H1 (cell line): ENCODE data around the gene RALGDS. TPM values are rescaled to one million over a fixed set of nuclear protein-coding genes. Genes with fewer than 3 reads are reported as not detected.

Source experiments
- CEBPB ChIP-seq: IDR thresholded peaks from 2 replicates; pipeline ENCODE4 v1.6.1; 2012; ENCODE audit warnings: low read depth, low read length
- CHD2 ChIP-seq: IDR thresholded peaks from 2 replicates; pipeline ENCODE4 v1.6.1; 2012; ENCODE audit warnings: low read length, improper control_type of control experiment
- CREB1 ChIP-seq: IDR thresholded peaks from 2 replicates; pipeline ENCODE4 v1.6.1; 2012; ENCODE audit warnings: inconsistent platforms
- EZH2 ChIP-seq: fragments of 200-600 bp; sonication (generic); IDR thresholded peaks from 2 replicates; pipeline ENCODE4 v1.7.1; 2012; ENCODE audit warnings: low read depth, mild to moderate bottlenecking, moderate library complexity, low read length, inconsistent platforms; ENCODE audit not compliant: severe bottlenecking
- GABPA ChIP-seq: IDR thresholded peaks from 2 replicates; pipeline ENCODE4 v1.6.1; 2011; ENCODE audit warnings: mild to moderate bottlenecking, low read length, moderate library complexity, borderline replicate concordance; ENCODE audit not compliant: insufficient read depth
- GTF2F1 ChIP-seq: IDR thresholded peaks from 2 replicates; pipeline ENCODE4 v1.6.1; 2012; ENCODE audit warnings: low read depth, low read length, improper control_type of control experiment, borderline replicate concordance
- HDAC2 ChIP-seq, 2 experiments: fragments of 300-600 bp in 1 of 2; sonication (generic) in 1 of 2; IDR thresholded peaks; 2 replicates each; pipeline ENCODE4 v1.6.1; 2011 to 2012; ENCODE audit warnings: low read depth in 2 of 2, low read length in 2 of 2, mild to moderate bottlenecking in 2 of 2, moderate library complexity in 2 of 2, borderline replicate concordance in 1 of 2, inconsistent platforms in 1 of 2
- JUN ChIP-seq: IDR thresholded peaks from 2 replicates; pipeline ENCODE4 v1.6.1; 2011; ENCODE audit warnings: low read depth, mild to moderate bottlenecking, improper control_type of control experiment, low read length
- KDM4A ChIP-seq: IDR thresholded peaks from one replicate; pipeline ENCODE4 v1.7.1; 2012; ENCODE audit warnings: low read depth, mild to moderate bottlenecking, moderate library complexity, low read length, inconsistent platforms; ENCODE audit not compliant: severe bottlenecking
- POLR2AphosphoS5 ChIP-seq: IDR thresholded peaks from 2 replicates; pipeline ENCODE4 v1.6.1; 2011; ENCODE audit warnings: low read depth, low read length
- POU5F1 ChIP-seq: IDR thresholded peaks from 2 replicates; pipeline ENCODE4 v1.6.1; 2011; ENCODE audit warnings: low read depth, mild to moderate bottlenecking, low read length, moderate library complexity
- RFX5 ChIP-seq: IDR thresholded peaks from 2 replicates; pipeline ENCODE4 v1.6.1; 2011; ENCODE audit warnings: low read depth, low read length, improper control_type of control experiment, borderline replicate concordance
- SUZ12 ChIP-seq: fragments of 200-600 bp; sonication (generic); IDR thresholded peaks from 2 replicates; pipeline ENCODE4 v1.6.1; 2012; ENCODE audit warnings: mild to moderate bottlenecking, inconsistent platforms, low read length, moderate library complexity, mixed read lengths
- TAF1 ChIP-seq: IDR thresholded peaks from 2 replicates; pipeline ENCODE4 v1.6.1; 2011; ENCODE audit warnings: mild to moderate bottlenecking, low read depth, low read length
- TBP ChIP-seq: IDR thresholded peaks from 2 replicates; pipeline ENCODE4 v1.6.1; 2011; ENCODE audit warnings: low read depth, low read length, improper control_type of control experiment
- TEAD4 ChIP-seq: IDR thresholded peaks from 2 replicates; pipeline ENCODE4 v1.6.1; 2012; ENCODE audit warnings: low read depth, low read length, inconsistent platforms, mixed read lengths
- polyA plus RNA-seq, 7 experiments: library from polyadenylated mRNA; depleted of rRNA in 3 of 7; stranded (reverse) in 5 of 7; unstranded in 2 of 7; fragments of >200 nt in 5 of 7; fragments of 200-250 nt in 2 of 7; gene quantifications; 1 replicate in 5 of 7; 2 replicates in 1 of 7; 4 replicates in 1 of 7; pipeline versions ENCODE4 v1.2.1 to v1.2.3, GENCODE V29; 2011 to 2013; ENCODE audit warnings: missing spikeins in 2 of 7, mixed read lengths in 2 of 7
- total RNA-seq: library from RNA; stranded (reverse); fragmentation: NEBNext Ultra II Directional; extraction: Animal tissue kit (Norgen Biotek cat#: 25700); gene quantifications from 2 replicates; pipeline ENCODE4 v1.2.1, GENCODE V29; 2021
- TF ChIP-seq, protein P1 (sequence below): IDR thresholded peaks from 2 replicates; pipeline ENCODE4 v1.6.1; 2012; ENCODE audit warnings: inconsistent platforms
- TF ChIP-seq, protein P2 (sequence below): IDR thresholded peaks from 2 replicates; pipeline ENCODE4 v1.6.1; 2012; ENCODE audit warnings: inconsistent platforms

RALGDS gene
- total and polyA plus RNA-seq, 2 of the 8 experiments (the other 6 are each of a cell fraction or from before 2014, with no cell fraction given): 14.5 to 25.5 TPM

DNA sequence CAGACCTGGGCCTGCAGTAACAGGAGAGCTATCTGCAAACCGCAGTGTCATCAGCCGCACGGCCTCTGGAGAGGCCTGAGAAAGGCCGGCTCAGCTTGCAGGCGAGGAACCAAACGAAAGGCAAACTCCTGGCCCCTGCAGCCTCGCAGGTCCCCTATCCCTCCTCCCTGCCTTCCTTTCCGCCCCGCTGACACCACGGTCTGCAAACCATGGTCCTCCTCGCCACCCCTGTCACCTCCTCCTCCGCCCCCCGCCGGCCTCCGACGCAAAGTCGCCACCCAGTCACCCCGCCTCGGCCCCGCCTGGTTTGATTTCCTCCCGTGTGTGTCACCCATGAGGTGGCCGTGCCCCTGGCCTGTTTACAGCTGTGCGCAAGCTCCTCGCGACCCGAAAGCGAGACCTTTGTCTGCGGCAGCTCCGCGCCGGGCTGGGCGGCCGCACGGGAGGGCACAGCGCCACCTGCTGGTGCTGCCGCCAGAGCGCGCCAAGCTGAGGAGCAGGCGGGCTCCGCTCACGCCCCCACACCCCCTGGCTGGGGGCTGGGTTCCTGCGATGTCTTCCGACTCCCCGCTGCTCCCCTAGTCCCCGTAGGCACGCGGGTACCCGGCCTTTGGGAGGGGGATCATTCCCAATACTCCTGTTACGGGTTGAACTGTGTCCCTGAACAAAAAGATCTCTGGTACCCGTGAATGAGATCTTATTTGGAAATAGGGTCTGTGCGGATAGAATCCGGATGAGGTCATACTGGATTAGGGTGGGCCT lies 23.3 kb upstream of the RALGDS start (continued):
- TF ChIP-seq GABPA (peak; percentile 71; the same call in 1 of the 2 replicates), EZH2 (no peak), KDM4A (peak; percentile 50), CHD2 (0 out of 2 replicates have a peak, but pooled peaks have one; percentile 26), JUN (no peak), POLR2AphosphoS5 (peak; percentile 45; the same call in 1 of the 2 replicates), HDAC2 (IDR thresholded peaks at IDR 0.05; ENCODE audit: borderline replicate concordance in 1 of 2, low read depth in 2 of 2, low read length in 2 of 2) (peak in 1 of 2 experiments; percentile 66; a peak in 1 of 4 replicates), POU5F1 (no peak), SUZ12 (no peak), CREB1 (peak; percentile 62), TBP (peak; percentile 52; the same call in 1 of the 2 replicates), GTF2F1 (no peak), TEAD4 (0 out of 2 replicates have a peak, but pooled peaks have one; percentile 27), CEBPB (no peak), TAF1 (peak; percentile 41; the same call in 1 of the 2 replicates), RFX5 (no peak)
- TF ChIP-seq, protein P1, sequence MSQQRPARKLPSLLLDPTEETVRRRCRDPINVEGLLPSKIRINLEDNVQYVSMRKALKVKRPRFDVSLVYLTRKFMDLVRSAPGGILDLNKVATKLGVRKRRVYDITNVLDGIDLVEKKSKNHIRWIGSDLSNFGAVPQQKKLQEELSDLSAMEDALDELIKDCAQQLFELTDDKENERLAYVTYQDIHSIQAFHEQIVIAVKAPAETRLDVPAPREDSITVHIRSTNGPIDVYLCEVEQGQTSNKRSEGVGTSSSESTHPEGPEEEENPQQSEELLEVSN: peak; percentile 23; the same call in 1 of the 2 replicates
- TF ChIP-seq, protein P2, sequence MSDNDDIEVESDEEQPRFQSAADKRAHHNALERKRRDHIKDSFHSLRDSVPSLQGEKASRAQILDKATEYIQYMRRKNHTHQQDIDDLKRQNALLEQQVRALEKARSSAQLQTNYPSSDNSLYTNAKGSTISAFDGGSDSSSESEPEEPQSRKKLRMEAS: peak; percentile 86
- TF ChIP-seq, all 59 proteins: peak for 23
